ENCODE data around the gene FAM163B.

The FAM163B gene

DNA sequence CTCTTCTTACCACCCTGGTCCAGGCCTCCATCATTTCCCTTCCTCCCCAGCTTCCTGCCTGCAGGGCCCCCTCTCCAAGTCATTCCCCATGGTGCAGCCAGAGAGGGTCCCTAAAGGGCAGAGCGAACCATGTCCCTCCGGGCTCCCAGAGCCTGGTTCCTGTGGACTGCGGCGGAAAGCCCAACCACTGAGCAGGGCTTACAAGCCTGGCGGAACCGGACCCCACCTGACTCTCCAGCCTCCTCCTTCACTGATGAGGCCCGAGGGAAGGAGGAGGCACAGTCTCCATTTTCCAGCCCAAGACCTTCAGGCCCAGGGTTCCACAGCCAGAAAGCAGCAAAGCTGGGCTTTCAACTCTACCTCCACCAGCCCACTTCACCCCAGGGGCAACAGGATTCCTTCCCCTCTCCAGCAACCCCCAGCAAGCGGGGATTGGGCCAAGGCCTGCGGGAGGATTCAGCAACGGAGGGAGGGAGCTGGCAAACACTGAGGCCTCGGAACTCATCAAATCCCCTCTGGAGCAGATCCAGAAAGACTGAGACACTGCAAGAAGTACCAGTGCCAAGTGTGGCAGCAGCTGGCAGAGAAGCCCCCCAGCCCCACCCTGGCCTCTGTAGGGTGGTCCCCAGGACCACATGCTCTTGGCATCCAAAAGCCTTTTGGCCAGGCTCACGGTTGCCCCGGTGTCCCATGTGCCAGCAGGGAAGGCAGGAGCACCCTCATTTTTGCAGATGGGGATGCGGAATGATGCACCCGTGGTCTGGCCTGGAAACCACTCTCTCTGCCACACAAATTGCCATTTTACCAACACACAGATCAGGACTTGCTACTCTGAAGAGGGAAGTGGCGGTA is 3.1 kb downstream of the FAM163B start:
- TF ChIP-seq CTCF (IDR thresholded peaks at IDR 0.05), result no peak

DNA sequence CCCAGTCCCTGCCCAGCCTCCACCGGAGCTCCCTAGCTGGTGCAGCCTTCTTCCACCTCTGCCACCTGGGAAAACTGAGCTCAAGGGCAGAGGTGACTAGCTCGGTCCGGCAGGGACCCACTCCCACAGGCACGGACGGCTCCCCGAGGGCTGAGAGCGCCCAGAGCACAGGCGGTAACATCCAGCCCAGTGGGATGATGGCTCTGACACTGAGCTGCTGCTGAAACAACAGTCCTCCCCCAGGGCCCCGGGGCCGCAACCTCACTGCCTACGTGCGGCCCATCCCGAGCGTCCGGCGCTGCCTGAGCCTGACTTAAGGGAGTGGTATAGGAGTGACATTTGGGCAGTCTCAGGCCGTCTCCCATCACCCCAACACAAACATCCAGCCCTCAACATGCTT is 3.7 kb downstream of the FAM163B start:
- TF ChIP-seq CTCF (IDR thresholded peaks at IDR 0.05), result no peak

GRCh38 chr9:133604856-133605255 is 4.3 kb downstream of the FAM163B start:
- TF ChIP-seq CTCF (IDR thresholded peaks at IDR 0.05), result no peak

- no peak for TF ChIP-seq CTCF (IDR thresholded peaks at IDR 0.05)
Observed at GRCh38 chr9:133604214-133604613, 5.0 kb downstream of the FAM163B start.

- no peak for TF ChIP-seq CTCF (IDR thresholded peaks at IDR 0.05)
Observed at GRCh38 chr9:133603135-133603927, 5.9 kb downstream of the FAM163B start.

DNA sequence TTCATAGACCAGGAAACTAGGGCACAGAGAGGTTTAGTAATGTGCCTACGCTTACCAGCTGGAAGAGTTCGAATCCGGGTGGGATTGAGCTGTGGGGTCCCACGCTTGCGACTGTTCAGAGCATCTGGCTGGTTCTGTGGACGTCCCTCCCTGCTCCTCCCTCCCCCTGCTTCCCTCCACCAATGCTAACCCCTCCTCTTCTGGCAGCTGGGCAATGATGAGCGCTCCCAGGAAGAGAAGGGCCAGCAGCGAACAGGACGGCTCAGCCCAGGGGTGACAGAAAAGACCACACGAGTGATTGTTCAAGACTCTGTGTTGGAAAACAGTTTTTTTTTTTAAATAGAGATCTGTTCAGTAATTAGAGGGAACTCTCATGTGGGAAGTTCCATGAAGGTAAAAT is 6.9 kb downstream of the FAM163B start:
- TF ChIP-seq CTCF (IDR thresholded peaks at IDR 0.05), result no peak

DNA sequence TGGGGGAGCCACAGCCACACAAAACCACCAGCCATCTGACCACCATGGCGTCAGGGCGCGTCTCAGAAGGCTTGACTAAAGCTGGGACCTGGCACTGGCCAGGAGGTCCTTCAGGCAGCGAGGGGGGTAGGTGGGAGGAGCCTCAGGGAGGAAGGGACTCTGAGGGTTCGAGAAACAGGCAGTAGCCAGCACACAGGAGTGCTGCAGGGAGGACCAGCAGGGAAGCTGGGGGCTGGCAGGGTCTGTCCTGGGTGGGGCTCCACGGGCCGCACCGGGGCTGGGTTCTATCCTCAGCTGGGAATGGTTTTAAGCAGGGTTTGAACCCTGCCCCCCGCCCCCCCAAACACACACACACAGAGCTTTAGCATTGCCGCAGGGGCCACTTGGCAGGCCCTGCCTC is 7.4 kb downstream of the FAM163B start:
- TF ChIP-seq CTCF (IDR thresholded peaks at IDR 0.05), result no peak
